ENCODE measurements around the gene CKM. TPM values are rescaled to one million over a fixed set of nuclear protein-coding genes. Genes with fewer than 3 reads are reported as not detected.

The CKM gene
- total RNA-seq, 1 donor from 2014 or later, result not detected

GRCh38 chr19:45364696-45365095 lies 42.0 kb upstream of the CKM start:
- no peak for TF ChIP-seq CTCF (IDR thresholded peaks at IDR 0.05)
- no peak for TF ChIP-seq POLR2AphosphoS5 (IDR thresholded peaks at IDR 0.05; ENCODE audit: insufficient read depth in 1 of 2, low read depth in 1 of 2)
- TF ChIP-seq POLR2A (IDR thresholded peaks at IDR 0.05), result no peak
- Histone ChIP-seq H3K4me3 (no peak overlapping the region), H3K27me3 (no peaks in the 10 kb centered on the region), H3K9me3 (no peaks in the 10 kb centered on the region), H3K36me3 (peaks cover 0 to 7% of the 10 kb centered on the region in 2 donors), H3K4me1 (peaks cover 6% of the 10 kb centered on the region), H3K27ac (no peak overlapping the region)
- no peak for DNase-seq (ENCODE audit: extremely low spot score in 2 of 2)
- intact Hi-C loops (cut with DNase I), result no loop called here

GRCh38 chr19:45363861-45364459 lies 41.3 kb upstream of the CKM start:
- Histone ChIP-seq H3K9me3 (no peaks in the 10 kb centered on the region), H3K27me3 (no peaks in the 10 kb centered on the region), H3K4me1 (no peaks in the 10 kb centered on the region), H3K36me3 (peaks cover 0 to 7% of the 10 kb centered on the region in 2 donors), H3K4me3 (no peak overlapping the region), H3K27ac (no peak overlapping the region)
- no peak for DNase-seq (ENCODE audit: extremely low spot score in 2 of 2)
- intact Hi-C loops (cut with DNase I), result no loop called here
- TF ChIP-seq POLR2AphosphoS5 (IDR thresholded peaks at IDR 0.05; ENCODE audit: insufficient read depth in 1 of 2, low read depth in 1 of 2) (no peak), CTCF (IDR thresholded peaks at IDR 0.05) (no peak), POLR2A (IDR thresholded peaks at IDR 0.05) (no peak)

GRCh38 chr19:45362291-45362690 lies 39.6 kb upstream of the CKM start:
- intact Hi-C loops (cut with DNase I), result no loop called here
- DNase-seq (ENCODE audit: extremely low spot score in 2 of 2), result no peak
- no peak overlapping the region for H3K27ac ChIP-seq
- H3K27me3 ChIP-seq, result no peaks in the 10 kb centered on the region
- no peaks in the 10 kb centered on the region for H3K4me1 ChIP-seq
- H3K9me3 ChIP-seq, result no peaks in the 10 kb centered on the region
- TF ChIP-seq POLR2AphosphoS5 (IDR thresholded peaks at IDR 0.05; ENCODE audit: insufficient read depth in 1 of 2, low read depth in 1 of 2) (no peak), CTCF (IDR thresholded peaks at IDR 0.05) (no peak), POLR2A (IDR thresholded peaks at IDR 0.05) (no peak)
- H3K4me3 ChIP-seq, result no peak overlapping the region
- H3K36me3 ChIP-seq, result peaks cover 0 to 7% of the 10 kb centered on the region in 2 donors

- H3K36me3 ChIP-seq, result peaks cover 0 to 7% of the 10 kb centered on the region in 2 donors
- no peaks in the 10 kb centered on the region for H3K4me1 ChIP-seq
- H3K27ac ChIP-seq, result no peak overlapping the region
- H3K9me3 ChIP-seq, result no peaks in the 10 kb centered on the region
- TF ChIP-seq CTCF (IDR thresholded peaks at IDR 0.05) (no peak), POLR2AphosphoS5 (IDR thresholded peaks at IDR 0.05; ENCODE audit: insufficient read depth in 1 of 2, low read depth in 1 of 2) (no peak), POLR2A (IDR thresholded peaks at IDR 0.05) (no peak)
- no peak for DNase-seq (ENCODE audit: extremely low spot score in 2 of 2)
- no peaks in the 10 kb centered on the region for H3K27me3 ChIP-seq
- intact Hi-C loops (cut with DNase I), result no loop called here
- no peak overlapping the region for H3K4me3 ChIP-seq
Measured at GRCh38 chr19:45361608-45362007, 38.9 kb upstream of the CKM start.

GRCh38 chr19:45358213-45358792 lies 35.6 kb upstream of the CKM start:
- DNase-seq (ENCODE audit: extremely low spot score in 2 of 2), result no peak
- TF ChIP-seq CTCF (IDR thresholded peaks at IDR 0.05) (no peak), POLR2AphosphoS5 (IDR thresholded peaks at IDR 0.05; ENCODE audit: insufficient read depth in 1 of 2, low read depth in 1 of 2) (no peak), POLR2A (IDR thresholded peaks at IDR 0.05) (no peak)
- Histone ChIP-seq H3K4me1 (no peaks in the 10 kb centered on the region), H3K36me3 (peaks cover 0 to 7% of the 10 kb centered on the region in 2 donors), H3K27me3 (no peaks in the 10 kb centered on the region), H3K9me3 (no peaks in the 10 kb centered on the region), H3K27ac (no peak overlapping the region), H3K4me3 (no peak overlapping the region)
- intact Hi-C loops (cut with DNase I), result no loop called here

Data from vagina (tissue), 2 donors.